Mesenchymal stem cell (in vitro differentiated cells and primary cell): ENCODE measurements around the gene RREB1.
A peak's percentile ranks its signal among the peaks of the same experiment; 100 is the strongest.

Source experiments
- DNase-seq: peaks from one replicate; pipeline ENCODE4 v3.0.0-alpha.2; 2013
- H2AFZ ChIP-seq: one replicate; pipeline ENCODE4 v1.6.1; 2013; ENCODE audit warnings: low read depth, mild to moderate bottlenecking, control low read depth, inconsistent platforms, low read length, moderate library complexity
- H2AK5ac ChIP-seq: 2 replicates; pipeline ENCODE4 v1.6.1; 2013; ENCODE audit warnings: low read length, moderate library complexity, mild to moderate bottlenecking, inconsistent platforms; ENCODE audit not compliant: severe bottlenecking
- H2BK120ac ChIP-seq: one replicate; pipeline ENCODE4 v1.6.1; 2013; ENCODE audit warnings: low read depth, mild to moderate bottlenecking, inconsistent platforms, low read length, moderate library complexity
- H2BK12ac ChIP-seq, 2 experiments: one replicate each; pipeline ENCODE4 v1.6.1; 2013; ENCODE audit warnings: inconsistent platforms in 2 of 2, low read length in 2 of 2, mild to moderate bottlenecking in 2 of 2, moderate library complexity in 2 of 2, control low read depth in 1 of 2
- H2BK15ac ChIP-seq: one replicate; pipeline ENCODE4 v1.6.1; 2013; ENCODE audit warnings: mild to moderate bottlenecking, low read depth, inconsistent platforms; ENCODE audit not compliant: poor library complexity, severe bottlenecking
- H2BK5ac ChIP-seq: 2 replicates; pipeline ENCODE4 v1.6.1; 2013; ENCODE audit warnings: low read depth, mild to moderate bottlenecking, low read length, control low read depth, inconsistent platforms; ENCODE audit not compliant: poor library complexity, severe bottlenecking
- H3K14ac ChIP-seq, 2 experiments: one replicate each; pipeline ENCODE4 v1.6.1; 2013; ENCODE audit warnings: inconsistent platforms in 2 of 2, low read length in 2 of 2, control low read depth in 1 of 2, mild to moderate bottlenecking in 1 of 2, moderate library complexity in 1 of 2
- H3K18ac ChIP-seq, 2 experiments: one replicate each; pipeline ENCODE4 v1.6.1; 2013; ENCODE audit warnings: inconsistent platforms in 2 of 2, low read length in 2 of 2, control low read depth in 1 of 2, low read depth in 1 of 2, mild to moderate bottlenecking in 1 of 2
- H3K23ac ChIP-seq, 2 experiments: one replicate each; pipeline ENCODE4 v1.6.1; 2013; ENCODE audit warnings: inconsistent platforms in 2 of 2, low read length in 2 of 2, mild to moderate bottlenecking in 2 of 2, moderate library complexity in 2 of 2, control low read depth in 1 of 2
- H3K27ac ChIP-seq: 2 replicates; pipeline ENCODE4 v1.5.1; 2013; ENCODE audit warnings: mild to moderate bottlenecking, moderate library complexity, low read length, control low read depth, inconsistent platforms; ENCODE audit not compliant: poor library complexity, severe bottlenecking
- H3K27me3 ChIP-seq, 2 experiments: 2 replicates each; pipeline versions ENCODE4 v1.6.1 to v1.7.0; 2013; ENCODE audit warnings: low read length in 2 of 2, mild to moderate bottlenecking in 2 of 2, moderate library complexity in 2 of 2, control low read depth in 1 of 2, inconsistent platforms in 1 of 2; ENCODE audit not compliant: control insufficient read depth in 1 of 2, insufficient read depth in 1 of 2
- H3K36me3 ChIP-seq, 2 experiments: 2 replicates each; pipeline versions ENCODE4 v1.6.1 to v1.7.0; 2013; ENCODE audit warnings: low read length in 2 of 2, control low read depth in 1 of 2, inconsistent platforms in 1 of 2, low read depth in 1 of 2, mild to moderate bottlenecking in 1 of 2; ENCODE audit not compliant: insufficient read depth in 2 of 2, control insufficient read depth in 1 of 2
- H3K4ac ChIP-seq, 2 experiments: one replicate each; pipeline ENCODE4 v1.6.1; 2013; ENCODE audit warnings: inconsistent platforms in 2 of 2, low read length in 2 of 2, mild to moderate bottlenecking in 2 of 2, moderate library complexity in 2 of 2, control low read depth in 1 of 2, low read depth in 1 of 2
- H3K4me1 ChIP-seq: 2 replicates; pipeline ENCODE4 v1.6.1; 2013; ENCODE audit warnings: low read depth, low read length, control low read depth; ENCODE audit not compliant: control insufficient read depth, insufficient read depth
- H3K4me2 ChIP-seq: 2 replicates; pipeline ENCODE4 v1.6.1; 2013; ENCODE audit warnings: low read length, mild to moderate bottlenecking, inconsistent platforms; ENCODE audit not compliant: poor library complexity, severe bottlenecking
- H3K4me3 ChIP-seq, 2 experiments: 2 replicates each; pipeline versions ENCODE4 v1.5.1 to v1.7.0; 2013; ENCODE audit warnings: low read length in 2 of 2, mild to moderate bottlenecking in 2 of 2, control low read depth in 1 of 2, low read depth in 1 of 2; ENCODE audit not compliant: insufficient read depth in 1 of 2
- H3K79me1 ChIP-seq: replicated peaks from 2 replicates; pipeline ENCODE4 v1.6.1; 2013; ENCODE audit warnings: mild to moderate bottlenecking, control low read depth, low read length, inconsistent platforms; ENCODE audit not compliant: poor library complexity, severe bottlenecking
- H3K9ac ChIP-seq: 2 replicates; pipeline ENCODE4 v1.7.0; 2013; ENCODE audit warnings: mild to moderate bottlenecking, low read length, moderate library complexity
- H3K9me3 ChIP-seq: 2 replicates; pipeline ENCODE4 v1.7.0; 2013; ENCODE audit warnings: mild to moderate bottlenecking, low read length; ENCODE audit not compliant: control insufficient read depth
- H4K8ac ChIP-seq: one replicate; pipeline ENCODE4 v1.6.1; 2013; ENCODE audit warnings: inconsistent platforms, mild to moderate bottlenecking, low read length, moderate library complexity
- H4K91ac ChIP-seq: one replicate; pipeline ENCODE4 v1.6.1; 2013; ENCODE audit warnings: mild to moderate bottlenecking, low read length, inconsistent platforms
- WGBS: methylation state at CpG from one replicate; pipeline ENCODE4 v1.1.7; 2013; ENCODE audit warnings: mixed read lengths; 5-methylcytosine and 5-hydroxymethylcytosine counted together

The RREB1 gene

DNA sequence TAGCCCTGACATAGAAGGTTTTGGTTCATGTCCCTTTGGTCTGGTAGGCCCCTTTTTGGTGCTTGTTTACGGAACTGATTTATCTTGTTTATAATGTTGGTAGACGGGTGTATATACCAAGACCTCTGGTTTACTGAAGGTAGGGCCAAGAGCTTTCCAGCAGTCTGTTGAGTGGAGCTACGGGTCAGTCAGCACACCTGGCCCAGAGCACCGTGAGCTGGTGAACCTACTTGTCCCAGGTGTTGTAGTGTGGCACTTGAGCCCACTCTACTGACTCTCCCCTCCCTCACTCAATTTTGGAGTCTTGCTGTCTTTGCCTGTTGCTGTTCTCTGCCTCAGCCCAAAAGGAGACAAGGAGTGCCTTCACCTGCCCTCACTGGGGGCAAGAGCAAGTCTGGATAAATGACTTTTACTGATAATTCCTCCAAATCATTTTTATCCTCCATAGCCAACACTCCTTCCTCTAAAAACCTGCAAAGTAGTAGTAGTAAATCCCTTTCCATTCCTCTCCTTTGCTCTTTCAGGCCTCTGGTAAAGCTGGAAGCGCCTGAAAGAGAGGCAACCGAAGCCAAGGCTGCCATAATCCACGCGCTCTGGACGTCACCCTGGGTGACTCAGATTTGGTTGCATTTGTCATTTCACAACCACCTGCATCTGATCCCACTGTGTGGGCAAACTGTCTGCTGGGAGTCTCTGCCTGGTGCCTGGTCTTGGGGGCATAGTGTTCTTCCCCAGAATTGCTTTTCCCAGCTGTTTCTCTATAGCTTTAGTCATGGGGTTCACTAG, 22.2 kb downstream of the RREB1 start:
- DNase-seq: peak; percentile 75
- Histone ChIP-seq H3K79me1 (peaks cover 12% of the 10 kb centered on the region), H3K4me2 (no peak overlapping the region), H3K36me3 (peaks cover 0 to 6% of the 10 kb centered on the region in 2 experiments), H2AFZ (no peak overlapping the region), H3K9me3 (no peaks in the 10 kb centered on the region), H3K18ac (peak overlapping the region in 1 of 2 experiments; percentile 64), H3K4me1 (peaks cover 2% of the 10 kb centered on the region), H2BK120ac (no peak overlapping the region), H4K91ac (no peak overlapping the region), H4K8ac (peak overlapping the region; percentile 19), H2AK5ac (no peak overlapping the region), H3K23ac (no peak overlapping the region), H2BK5ac (no peak overlapping the region), H2BK12ac (no peak overlapping the region), H2BK15ac (no peak overlapping the region), H3K14ac (peak overlapping the region in 1 of 2 experiments; percentile 71), H3K27me3 (no peaks in the 10 kb centered on the region), H3K9ac (peak overlapping the region; percentile 50), H3K4me3 (no peak overlapping the region), H3K27ac (no peak overlapping the region), H3K4ac (no peak overlapping the region)
- WGBS: 82% methylated on average over 9 of the region's 9 CpGs

DNA sequence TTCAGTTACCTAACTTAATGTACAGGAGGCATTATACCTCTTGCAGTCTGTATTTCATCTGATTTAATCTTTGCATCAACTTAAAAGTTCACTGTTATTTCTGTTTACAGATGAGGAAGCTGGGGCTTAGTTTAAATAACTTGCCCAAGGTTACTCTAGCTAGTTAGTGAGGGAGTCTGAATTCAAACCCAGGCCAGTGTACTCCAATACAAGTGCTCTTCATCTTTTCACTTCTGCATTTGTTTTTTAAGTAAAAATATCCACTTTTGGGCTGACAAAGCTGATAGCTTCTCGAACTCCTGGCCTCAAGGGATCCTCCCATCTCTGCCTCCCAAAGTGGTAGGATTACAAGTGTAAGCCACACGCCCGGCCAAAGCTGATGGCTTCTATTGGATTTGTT, 23.6 kb downstream of the RREB1 start:
- Histone ChIP-seq H2BK120ac (no peak overlapping the region), H3K9me3 (no peaks in the 10 kb centered on the region), H2AK5ac (no peak overlapping the region), H2AFZ (no peak overlapping the region), H2BK12ac (no peak overlapping the region), H3K79me1 (peaks cover 16% of the 10 kb centered on the region), H2BK15ac (no peak overlapping the region), H3K4ac (no peak overlapping the region), H3K14ac (no peak overlapping the region), H3K36me3 (peaks cover 0 to 6% of the 10 kb centered on the region in 2 experiments), H4K91ac (no peak overlapping the region), H3K9ac (no peak overlapping the region), H3K27ac (no peak overlapping the region), H3K4me3 (no peak overlapping the region), H2BK5ac (no peak overlapping the region), H3K18ac (no peak overlapping the region), H3K4me1 (peaks cover 2% of the 10 kb centered on the region), H3K4me2 (no peak overlapping the region), H3K23ac (no peak overlapping the region), H3K27me3 (no peaks in the 10 kb centered on the region), H4K8ac (no peak overlapping the region)
- no peak for DNase-seq
- 98% methylated on average over 3 of the region's 3 CpGs for WGBS

DNA sequence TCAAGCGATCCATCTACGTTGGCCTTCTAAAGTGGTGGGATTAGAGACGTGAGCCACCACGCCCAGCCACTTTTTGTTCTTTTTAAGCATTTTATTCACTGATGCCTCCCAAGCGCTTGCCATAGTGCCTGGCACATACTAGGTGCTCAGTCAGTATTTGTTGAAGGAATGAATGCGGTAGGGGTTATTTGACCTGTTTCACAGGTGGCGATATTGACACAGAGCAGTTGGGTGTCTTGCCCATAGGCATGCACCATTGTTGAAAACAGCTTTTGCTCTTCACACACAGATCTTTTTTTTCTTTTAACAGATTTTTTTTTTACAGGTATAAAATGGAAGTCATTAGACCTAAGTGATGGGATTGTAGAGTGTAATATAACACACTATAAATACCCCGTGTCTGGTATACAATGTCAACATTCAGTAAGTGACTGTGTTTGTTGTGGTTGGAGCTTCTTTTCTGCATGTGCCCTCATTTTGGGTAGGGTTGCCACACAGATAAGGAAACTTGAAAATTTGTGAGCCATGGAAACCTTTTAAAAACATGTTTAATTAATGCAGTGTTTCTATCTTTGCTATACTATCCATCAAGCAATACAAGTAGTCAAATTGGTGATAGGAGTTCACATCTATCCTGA, 24.8 kb downstream of the RREB1 start:
- no peak overlapping the region for H3K4me3 ChIP-seq
- peaks cover 6% of the 10 kb centered on the region for H3K4me1 ChIP-seq
- H3K9me3 ChIP-seq: no peaks in the 10 kb centered on the region
- H2BK120ac ChIP-seq: no peak overlapping the region
- DNase-seq: no peak
- no peak overlapping the region for H2AK5ac ChIP-seq
- no peaks in the 10 kb centered on the region for H3K36me3 ChIP-seq
- no peak overlapping the region for H2AFZ ChIP-seq
- no peak overlapping the region for H2BK5ac ChIP-seq
- no peak overlapping the region for H3K18ac ChIP-seq
- 98% methylated on average over 5 of the region's 8 CpGs for WGBS
- H3K4me2 ChIP-seq: no peak overlapping the region
- no peak overlapping the region for H2BK15ac ChIP-seq
- no peak overlapping the region for H3K4ac ChIP-seq
- H3K14ac ChIP-seq: no peak overlapping the region
- H3K23ac ChIP-seq: no peak overlapping the region
- H4K8ac ChIP-seq: no peak overlapping the region
- no peaks in the 10 kb centered on the region for H3K27me3 ChIP-seq
- H3K79me1 ChIP-seq: peaks cover 13% of the 10 kb centered on the region
- H3K9ac ChIP-seq: no peak overlapping the region
- H2BK12ac ChIP-seq: no peak overlapping the region
- no peak overlapping the region for H4K91ac ChIP-seq
- H3K27ac ChIP-seq: no peak overlapping the region

DNA sequence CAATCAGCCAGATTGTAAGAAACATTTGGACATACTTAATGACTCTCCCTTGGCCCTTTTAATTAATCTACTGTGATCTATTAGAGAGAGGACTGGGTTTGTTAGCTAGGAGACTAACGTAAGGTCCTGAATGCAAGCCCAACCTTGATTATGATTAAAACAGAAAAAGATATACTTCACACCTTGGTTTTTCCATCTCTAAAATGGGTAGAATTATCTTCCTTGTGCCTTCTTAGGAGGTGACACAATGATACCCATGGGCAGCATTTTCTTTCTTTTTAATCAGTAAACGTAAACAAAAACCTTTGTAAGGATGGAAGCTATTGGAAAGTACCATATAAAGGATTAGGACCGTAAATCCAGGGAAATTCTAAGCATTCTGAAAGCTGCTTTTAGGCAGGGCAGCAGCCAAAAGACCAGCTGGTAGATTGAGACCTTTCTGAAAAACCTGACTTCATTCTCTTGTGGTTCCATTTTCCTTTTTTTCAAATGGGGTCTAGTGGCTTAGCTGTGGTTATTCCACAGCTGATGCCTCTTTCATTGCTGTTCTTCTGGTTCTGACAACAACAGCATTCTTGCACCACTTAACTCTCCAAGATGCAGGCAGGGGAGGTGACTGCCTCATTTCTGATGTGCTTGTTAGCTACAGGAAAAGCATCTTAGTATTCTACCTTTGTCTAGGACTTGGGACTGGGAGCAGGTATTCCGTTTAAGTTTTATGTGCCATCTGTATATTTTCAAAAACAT, 27.4 kb downstream of the RREB1 start:
- no peak overlapping the region for H4K8ac ChIP-seq
- H3K18ac ChIP-seq: peak overlapping the region in 1 of 2 experiments; percentile 11
- no peak overlapping the region for H3K4ac ChIP-seq
- no peak overlapping the region for H2BK5ac ChIP-seq
- H3K27ac ChIP-seq: no peak overlapping the region
- no peak overlapping the region for H4K91ac ChIP-seq
- WGBS: 95% methylated on average over 2 of the region's 4 CpGs
- peaks cover 9% of the 10 kb centered on the region for H3K79me1 ChIP-seq
- H2AFZ ChIP-seq: no peak overlapping the region
- no peak overlapping the region for H3K4me2 ChIP-seq
- H3K4me1 ChIP-seq: peaks cover 9% of the 10 kb centered on the region
- no peak overlapping the region for H3K4me3 ChIP-seq
- H3K9ac ChIP-seq: no peak overlapping the region
- no peak for DNase-seq
- H3K23ac ChIP-seq: no peak overlapping the region
- H3K27me3 ChIP-seq: no peaks in the 10 kb centered on the region
- no peak overlapping the region for H2BK12ac ChIP-seq
- H3K9me3 ChIP-seq: no peaks in the 10 kb centered on the region
- H3K36me3 ChIP-seq: no peaks in the 10 kb centered on the region
- H2BK15ac ChIP-seq: no peak overlapping the region
- H2AK5ac ChIP-seq: no peak overlapping the region
- no peak overlapping the region for H2BK120ac ChIP-seq
- H3K14ac ChIP-seq: no peak overlapping the region
